HepG2 (cell line): Measurements from ENCODE around the gene NLRC5. TPM values are rescaled to one million over a fixed set of nuclear protein-coding genes. Genes with fewer than 3 reads are reported as not detected.
A peak's percentile ranks its signal among the peaks of the same experiment; 100 is the strongest.

Experiments used
- ADNP ChIP-seq: sonication (generic); formaldehyde crosslinking; IDR thresholded peaks from 2 replicates; pipeline ENCODE4 v1.4.0; 2020; ENCODE audit warnings: missing genetic modification reagents
- ATRX ChIP-seq: sonication (generic); formaldehyde crosslinking; IDR thresholded peaks from 2 replicates; pipeline ENCODE4 v1.4.0; 2020; ENCODE audit warnings: missing genetic modification reagents, borderline replicate concordance
- CHCHD3 ChIP-seq: sonication (generic); formaldehyde crosslinking; IDR thresholded peaks from 2 replicates; pipeline ENCODE4 v1.8.0; 2022; ENCODE audit warnings: mild to moderate bottlenecking, missing genetic modification reagents, moderate library complexity
- DMAP1 ChIP-seq: IDR thresholded peaks from 2 replicates; pipeline ENCODE4 v1.6.1; 2016
- ISL2 ChIP-seq: sonication (generic); formaldehyde crosslinking; IDR thresholded peaks from 2 replicates; pipeline ENCODE4 v1.5.0; 2020; ENCODE audit warnings: missing genetic modification reagents
- NR2C2 ChIP-seq: sonication (generic); formaldehyde crosslinking; IDR thresholded peaks from 2 replicates; pipeline ENCODE4 v1.4.0; 2020; ENCODE audit warnings: missing genetic modification reagents, mild to moderate bottlenecking, moderate library complexity, borderline replicate concordance
- PAF1 ChIP-seq: IDR thresholded peaks from 2 replicates; pipeline ENCODE4 v1.6.1; 2016; ENCODE audit warnings: missing genetic modification reagents, missing compliant biosample characterization
- PLRG1 ChIP-seq: fragments of 450-650 bp; conservative IDR thresholded peaks from 2 replicates; pipeline ENCODE4 v1.6.1; 2016
- SALL2 ChIP-seq: sonication (generic); formaldehyde crosslinking; IDR thresholded peaks from 2 replicates; pipeline ENCODE4 v1.8.1; 2023; ENCODE audit warnings: mild to moderate bottlenecking, missing genetic modification reagents, inconsistent platforms
- TBX3 ChIP-seq: fragments of 450-650 bp; IDR thresholded peaks from 2 replicates; pipeline ENCODE4 v1.6.1; 2017; ENCODE audit warnings: antibody characterized with exemption, mild to moderate bottlenecking, inconsistent platforms, borderline replicate concordance
- U2AF1 ChIP-seq: fragments of 200-400 bp; formaldehyde crosslinking; optimal IDR thresholded peaks from 2 replicates; pipeline ENCODE3; 2017; ENCODE audit warnings: mild to moderate bottlenecking, low read depth, low read length
- ZFYVE20 ChIP-seq: sonication (generic); formaldehyde crosslinking; IDR thresholded peaks from 2 replicates; pipeline ENCODE4 v1.8.0; 2023; ENCODE audit warnings: low read depth, mild to moderate bottlenecking, moderate library complexity, missing genetic modification reagents, borderline replicate concordance
- ZNF766 ChIP-seq: sonication (generic); formaldehyde crosslinking; IDR thresholded peaks from 2 replicates; pipeline ENCODE4 v1.5.0; 2020; ENCODE audit warnings: missing genetic modification reagents, borderline replicate concordance
- polyA plus RNA-seq, 8 experiments: library from polyadenylated mRNA; depleted of rRNA in 3 of 8; stranded (reverse) in 7 of 8; unstranded in 1 of 8; fragments of >200 nt; fragmentation: Illumina TruSeq in 4 of 8; extraction: Trizol in 4 of 8; gene quantifications; 2 replicates each; pipeline versions ENCODE4 v1.2.1 to v1.2.3, GENCODE V29; 2011 to 2016; ENCODE audit warnings: low read depth in 4 of 8, missing spikeins in 1 of 8, mixed read lengths in 1 of 8; ENCODE audit not compliant: insufficient read depth in 1 of 8
- total RNA-seq, 5 experiments: library from RNA; depleted of rRNA; stranded (reverse); fragments of >200 nt; fragmentation: Illumina TruSeq; extraction: Trizol; gene quantifications; 2 replicates each; pipeline ENCODE4 v1.2.3, GENCODE V29; 2016; ENCODE audit warnings: low read depth in 1 of 5
- TF ChIP-seq, protein P1 (sequence below): IDR thresholded peaks from 2 replicates; pipeline ENCODE4 v1.4.0; 2020; ENCODE audit warnings: mild to moderate bottlenecking, missing genetic modification reagents
- TF ChIP-seq, protein P2 (sequence below): sonication (generic); formaldehyde crosslinking; IDR thresholded peaks from 2 replicates; pipeline ENCODE4 v1.8.0; 2022; ENCODE audit warnings: missing genetic modification reagents, mild to moderate bottlenecking, borderline replicate concordance
- TF ChIP-seq, protein P3 (sequence below): sonication (generic); formaldehyde crosslinking; IDR thresholded peaks from 2 replicates; pipeline ENCODE4 v1.8.0; 2022; ENCODE audit warnings: low read depth, missing genetic modification reagents
- TF ChIP-seq, protein P4 (sequence below): sonication (generic); formaldehyde crosslinking; IDR thresholded peaks from 2 replicates; pipeline ENCODE4 v1.4.0; 2020; ENCODE audit warnings: low read depth, mild to moderate bottlenecking, missing genetic modification reagents
- TF ChIP-seq, protein P5 (sequence below): sonication (generic); formaldehyde crosslinking; IDR thresholded peaks from 2 replicates; pipeline ENCODE4 v1.4.0; 2020; ENCODE audit warnings: mild to moderate bottlenecking, low read depth, missing genetic modification reagents

NLRC5 gene
- total and polyA plus RNA-seq, 2 of the 13 experiments (the other 11 are each of a cell fraction or from before 2014, with no cell fraction given), result 6.3 to 12.7 TPM

DNA sequence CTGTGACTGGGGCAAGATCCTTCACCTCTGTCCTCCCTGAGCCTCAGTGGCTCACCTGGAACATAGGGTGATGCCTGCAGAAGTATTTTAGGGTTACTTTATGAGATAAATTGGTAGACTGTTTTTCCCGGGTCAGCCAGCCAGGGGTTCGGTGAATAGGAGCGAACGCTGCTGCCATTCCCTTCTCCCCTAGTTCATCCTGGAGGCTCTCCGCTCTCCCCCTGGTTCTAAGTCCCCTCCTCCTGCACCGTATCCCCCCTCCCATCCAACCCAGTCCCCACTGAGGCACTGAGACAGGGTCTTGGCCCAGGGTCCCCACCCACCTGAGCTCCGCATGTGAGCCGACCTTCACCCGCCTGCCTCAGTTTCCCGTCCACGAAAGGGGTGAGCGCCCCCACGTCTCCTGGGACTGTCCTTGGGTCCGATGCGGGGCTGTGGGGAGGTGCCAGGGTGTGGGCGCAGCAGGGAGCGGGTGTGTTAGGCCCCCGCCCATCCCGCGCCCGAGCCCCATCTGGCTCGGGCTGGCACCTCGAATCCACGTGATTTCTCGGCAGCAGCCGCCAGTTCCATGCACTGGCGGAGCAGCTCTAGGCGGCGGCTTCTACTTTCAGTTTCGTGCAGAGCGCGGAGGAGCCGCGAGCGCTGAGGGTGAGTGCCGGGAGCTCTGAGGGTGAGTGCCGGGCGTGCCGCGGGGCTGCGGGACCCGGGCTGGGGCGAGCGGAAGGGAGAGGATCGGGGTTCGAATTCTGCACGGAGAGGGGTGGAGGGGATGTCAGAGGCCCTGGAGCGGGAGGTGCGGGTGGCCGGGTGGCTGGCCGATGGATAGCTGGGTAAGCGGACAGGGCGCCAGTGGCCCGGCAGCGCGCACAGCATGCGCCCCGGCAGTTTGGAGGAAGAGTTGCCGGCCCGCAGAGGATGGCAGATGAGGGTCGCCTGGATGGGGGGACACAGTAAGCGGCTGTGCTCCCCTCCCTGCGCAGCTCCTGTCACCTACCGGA is at the start of gene NLRC5 (continued):
- TF ChIP-seq, protein P1, sequence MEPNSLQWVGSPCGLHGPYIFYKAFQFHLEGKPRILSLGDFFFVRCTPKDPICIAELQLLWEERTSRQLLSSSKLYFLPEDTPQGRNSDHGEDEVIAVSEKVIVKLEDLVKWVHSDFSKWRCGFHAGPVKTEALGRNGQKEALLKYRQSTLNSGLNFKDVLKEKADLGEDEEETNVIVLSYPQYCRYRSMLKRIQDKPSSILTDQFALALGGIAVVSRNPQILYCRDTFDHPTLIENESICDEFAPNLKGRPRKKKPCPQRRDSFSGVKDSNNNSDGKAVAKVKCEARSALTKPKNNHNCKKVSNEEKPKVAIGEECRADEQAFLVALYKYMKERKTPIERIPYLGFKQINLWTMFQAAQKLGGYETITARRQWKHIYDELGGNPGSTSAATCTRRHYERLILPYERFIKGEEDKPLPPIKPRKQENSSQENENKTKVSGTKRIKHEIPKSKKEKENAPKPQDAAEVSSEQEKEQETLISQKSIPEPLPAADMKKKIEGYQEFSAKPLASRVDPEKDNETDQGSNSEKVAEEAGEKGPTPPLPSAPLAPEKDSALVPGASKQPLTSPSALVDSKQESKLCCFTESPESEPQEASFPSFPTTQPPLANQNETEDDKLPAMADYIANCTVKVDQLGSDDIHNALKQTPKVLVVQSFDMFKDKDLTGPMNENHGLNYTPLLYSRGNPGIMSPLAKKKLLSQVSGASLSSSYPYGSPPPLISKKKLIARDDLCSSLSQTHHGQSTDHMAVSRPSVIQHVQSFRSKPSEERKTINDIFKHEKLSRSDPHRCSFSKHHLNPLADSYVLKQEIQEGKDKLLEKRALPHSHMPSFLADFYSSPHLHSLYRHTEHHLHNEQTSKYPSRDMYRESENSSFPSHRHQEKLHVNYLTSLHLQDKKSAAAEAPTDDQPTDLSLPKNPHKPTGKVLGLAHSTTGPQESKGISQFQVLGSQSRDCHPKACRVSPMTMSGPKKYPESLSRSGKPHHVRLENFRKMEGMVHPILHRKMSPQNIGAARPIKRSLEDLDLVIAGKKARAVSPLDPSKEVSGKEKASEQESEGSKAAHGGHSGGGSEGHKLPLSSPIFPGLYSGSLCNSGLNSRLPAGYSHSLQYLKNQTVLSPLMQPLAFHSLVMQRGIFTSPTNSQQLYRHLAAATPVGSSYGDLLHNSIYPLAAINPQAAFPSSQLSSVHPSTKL (CRISPR knock-in tag), result peak; percentile 67
- TF ChIP-seq CHCHD3 (CRISPR knock-in tag) (no peak), PLRG1 (no peak), PAF1 (CRISPR knock-in tag) (no peak), TBX3 (peak; percentile 61; the same call in 1 of the 2 replicates), ATRX (no peak), ZFYVE20 (CRISPR knock-in tag) (no peak), ISL2 (CRISPR knock-in tag) (peak; percentile 12; the same call in 1 of the 2 replicates), ZNF766 (CRISPR knock-in tag) (peak; percentile 86), ADNP (CRISPR knock-in tag) (no peak), NR2C2 (no peak), U2AF1 (no peak), DMAP1 (CRISPR knock-in tag) (no peak; the same call in 1 of the 2 replicates), SALL2 (CRISPR knock-in tag) (no peak)
- TF ChIP-seq, protein P2, sequence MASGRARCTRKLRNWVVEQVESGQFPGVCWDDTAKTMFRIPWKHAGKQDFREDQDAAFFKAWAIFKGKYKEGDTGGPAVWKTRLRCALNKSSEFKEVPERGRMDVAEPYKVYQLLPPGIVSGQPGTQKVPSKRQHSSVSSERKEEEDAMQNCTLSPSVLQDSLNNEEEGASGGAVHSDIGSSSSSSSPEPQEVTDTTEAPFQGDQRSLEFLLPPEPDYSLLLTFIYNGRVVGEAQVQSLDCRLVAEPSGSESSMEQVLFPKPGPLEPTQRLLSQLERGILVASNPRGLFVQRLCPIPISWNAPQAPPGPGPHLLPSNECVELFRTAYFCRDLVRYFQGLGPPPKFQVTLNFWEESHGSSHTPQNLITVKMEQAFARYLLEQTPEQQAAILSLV (CRISPR knock-in tag), result no peak
- TF ChIP-seq, protein P3, sequence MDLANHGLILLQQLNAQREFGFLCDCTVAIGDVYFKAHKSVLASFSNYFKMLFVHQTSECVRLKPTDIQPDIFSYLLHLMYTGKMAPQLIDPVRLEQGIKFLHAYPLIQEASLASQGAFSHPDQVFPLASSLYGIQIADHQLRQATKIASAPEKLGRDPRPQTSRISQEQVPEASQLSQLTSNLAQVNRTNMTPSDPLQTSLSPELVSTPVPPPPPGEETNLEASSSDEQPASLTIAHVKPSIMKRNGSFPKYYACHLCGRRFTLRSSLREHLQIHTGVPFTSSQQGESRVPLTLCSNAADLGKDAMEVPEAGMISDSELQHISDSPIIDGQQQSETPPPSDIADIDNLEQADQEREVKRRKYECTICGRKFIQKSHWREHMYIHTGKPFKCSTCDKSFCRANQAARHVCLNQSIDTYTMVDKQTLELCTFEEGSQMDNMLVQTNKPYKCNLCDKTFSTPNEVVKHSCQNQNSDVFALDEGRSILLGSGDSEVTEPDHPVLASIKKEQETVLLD (CRISPR knock-in tag), result no peak
- TF ChIP-seq, protein P4, sequence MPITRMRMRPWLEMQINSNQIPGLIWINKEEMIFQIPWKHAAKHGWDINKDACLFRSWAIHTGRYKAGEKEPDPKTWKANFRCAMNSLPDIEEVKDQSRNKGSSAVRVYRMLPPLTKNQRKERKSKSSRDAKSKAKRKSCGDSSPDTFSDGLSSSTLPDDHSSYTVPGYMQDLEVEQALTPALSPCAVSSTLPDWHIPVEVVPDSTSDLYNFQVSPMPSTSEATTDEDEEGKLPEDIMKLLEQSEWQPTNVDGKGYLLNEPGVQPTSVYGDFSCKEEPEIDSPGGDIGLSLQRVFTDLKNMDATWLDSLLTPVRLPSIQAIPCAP (CRISPR knock-in tag), result peak; percentile 99
- TF ChIP-seq, protein P5, sequence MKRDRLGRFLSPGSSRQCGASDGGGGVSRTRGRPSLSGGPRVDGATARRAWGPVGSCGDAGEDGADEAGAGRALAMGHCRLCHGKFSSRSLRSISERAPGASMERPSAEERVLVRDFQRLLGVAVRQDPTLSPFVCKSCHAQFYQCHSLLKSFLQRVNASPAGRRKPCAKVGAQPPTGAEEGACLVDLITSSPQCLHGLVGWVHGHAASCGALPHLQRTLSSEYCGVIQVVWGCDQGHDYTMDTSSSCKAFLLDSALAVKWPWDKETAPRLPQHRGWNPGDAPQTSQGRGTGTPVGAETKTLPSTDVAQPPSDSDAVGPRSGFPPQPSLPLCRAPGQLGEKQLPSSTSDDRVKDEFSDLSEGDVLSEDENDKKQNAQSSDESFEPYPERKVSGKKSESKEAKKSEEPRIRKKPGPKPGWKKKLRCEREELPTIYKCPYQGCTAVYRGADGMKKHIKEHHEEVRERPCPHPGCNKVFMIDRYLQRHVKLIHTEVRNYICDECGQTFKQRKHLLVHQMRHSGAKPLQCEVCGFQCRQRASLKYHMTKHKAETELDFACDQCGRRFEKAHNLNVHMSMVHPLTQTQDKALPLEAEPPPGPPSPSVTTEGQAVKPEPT, result no peak
